BE2C (cell line): Measurements from ENCODE around the gene HS2ST1.

ENCODE experiments used
- DNase-seq: peaks from one replicate; pipeline ENCODE4 v3.0.0-alpha.2; 2020
- H3K27me3 ChIP-seq: fragments of 250-450 bp; sonication (Bioruptor Pico); 2 replicates; pipeline ENCODE4 v1.5.1; 2020; ENCODE audit warnings: mild to moderate bottlenecking
- H3K36me3 ChIP-seq: fragments of 250-450 bp; sonication (Bioruptor Pico); 2 replicates; pipeline ENCODE4 v1.5.1; 2020; ENCODE audit warnings: mild to moderate bottlenecking
- H3K4me1 ChIP-seq: fragments of 250-450 bp; sonication (Bioruptor Pico); 2 replicates; pipeline ENCODE4 v1.5.1; 2020
- H3K4me3 ChIP-seq: 2 replicates; pipeline ENCODE4 v1.5.1; 2011; ENCODE audit warnings: low read depth, low read length
- H3K9me3 ChIP-seq: fragments of 250-450 bp; sonication (Bioruptor Pico); 2 replicates; pipeline ENCODE4 v1.5.1; 2020
- CTCF ChIP-seq: IDR thresholded peaks from 2 replicates; pipeline ENCODE4 v1.5.1; 2012; ENCODE audit warnings: mild to moderate bottlenecking, low read depth, low read length

The HS2ST1 gene

GRCh38 chr1:86916752-86917151, 2.3 kb downstream of the HS2ST1 start:
- no peaks in the 10 kb centered on the region for H3K4me1 ChIP-seq
- no peaks in the 10 kb centered on the region for H3K9me3 ChIP-seq
- no peak for DNase-seq
- TF ChIP-seq CTCF, result no peak
- H3K4me3 ChIP-seq, result no peak overlapping the region; the same call in none of the 2 replicates
- H3K27me3 ChIP-seq, result no peaks in the 10 kb centered on the region
- H3K36me3 ChIP-seq, result no peaks in the 10 kb centered on the region

GRCh38 chr1:86922445-86922844, 8.0 kb downstream of the HS2ST1 start:
- Histone ChIP-seq H3K27me3 (no peaks in the 10 kb centered on the region), H3K4me3 (no peak overlapping the region), H3K4me1 (no peaks in the 10 kb centered on the region), H3K36me3 (no peaks in the 10 kb centered on the region), H3K9me3 (no peaks in the 10 kb centered on the region; the same call in 1 of the 2 replicates)
- TF ChIP-seq CTCF, result no peak
- DNase-seq, result no peak

GRCh38 chr1:86924324-86924960, 10.0 kb downstream of the HS2ST1 start:
- Histone ChIP-seq H3K27me3 (no peaks in the 10 kb centered on the region), H3K4me1 (no peaks in the 10 kb centered on the region), H3K36me3 (no peaks in the 10 kb centered on the region), H3K4me3 (no peak overlapping the region), H3K9me3 (no peaks in the 10 kb centered on the region; the same call in 1 of the 2 replicates)
- no peak for DNase-seq
- TF ChIP-seq CTCF, result no peak

GRCh38 chr1:86925742-86926141, 11.3 kb downstream of the HS2ST1 start:
- TF ChIP-seq CTCF, result no peak
- Histone ChIP-seq H3K9me3 (no peaks in the 10 kb centered on the region; the same call in 1 of the 2 replicates), H3K36me3 (no peaks in the 10 kb centered on the region), H3K4me3 (no peak overlapping the region), H3K27me3 (no peaks in the 10 kb centered on the region), H3K4me1 (no peaks in the 10 kb centered on the region)
- no peak for DNase-seq

- Histone ChIP-seq H3K36me3 (no peaks in the 10 kb centered on the region), H3K9me3 (no peaks in the 10 kb centered on the region; the same call in 1 of the 2 replicates), H3K4me1 (no peaks in the 10 kb centered on the region), H3K27me3 (no peaks in the 10 kb centered on the region), H3K4me3 (no peak overlapping the region)
- no peak for TF ChIP-seq CTCF
- DNase-seq, result no peak
These were observed 12.4 kb downstream of the HS2ST1 start for GRCh38 chr1:86926883-86927282.

GRCh38 chr1:86928819-86929218, 14.4 kb downstream of the HS2ST1 start:
- no peaks in the 10 kb centered on the region for H3K4me1 ChIP-seq
- no peaks in the 10 kb centered on the region for H3K36me3 ChIP-seq
- no peak for TF ChIP-seq CTCF
- H3K27me3 ChIP-seq, result no peaks in the 10 kb centered on the region
- no peaks in the 10 kb centered on the region; the same call in 1 of the 2 replicates for H3K9me3 ChIP-seq
- DNase-seq, result no peak
- H3K4me3 ChIP-seq, result no peak overlapping the region
